ENCODE measurements around the gene SLC22A16. TPM values are rescaled to one million over a fixed set of nuclear protein-coding genes. Genes with fewer than 3 reads are reported as not detected.

SLC22A16 gene
- total and polyA plus RNA-seq, 2 donors (not counting 3 experiments of a cell fraction or from before 2014, with no cell fraction given): not detected

- Histone ChIP-seq H3K36me3 (ENCODE audit: control insufficient read depth in 2 of 2, extremely low read depth in 1 of 2, insufficient read depth in 2 of 2, low read length in 2 of 2) (no peaks in the 10 kb centered on the region), H3K9ac (replicated peaks; ENCODE audit: extremely low read depth, insufficient read depth, low read length) (no peak overlapping the region), H3K9me1 (replicated peaks; ENCODE audit: control insufficient read depth, extremely low read depth, insufficient read depth, low read length) (no peaks in the 10 kb centered on the region), H3K27ac (ENCODE audit: insufficient read depth, low read depth, low read length) (no peak overlapping the region), H2AFZ (ENCODE audit: low read depth, low read length) (no peak overlapping the region), H3K79me2 (ENCODE audit: control insufficient read depth, insufficient read depth, low read length) (no peaks in the 10 kb centered on the region), H3K4me2 (ENCODE audit: insufficient read depth, low read length) (no peak overlapping the region), H3K4me1 (ENCODE audit: control insufficient read depth, extremely low read depth, insufficient read depth, low read length) (peaks cover 15% of the 10 kb centered on the region), H4K20me1 (replicated peaks; ENCODE audit: control insufficient read depth, extremely low read depth, insufficient read depth, low read length) (no peaks in the 10 kb centered on the region), H3K4me3 (replicated peaks in 1 of 3; ENCODE audit: insufficient read depth in 1 of 3, low read depth in 1 of 3, low read length in 3 of 3) (no peak overlapping the region), H3K9me3 (replicated peaks; ENCODE audit: control insufficient read depth, insufficient read depth, low read length) (no peaks in the 10 kb centered on the region), H3K27me3 (ENCODE audit: control insufficient read depth in 2 of 2, insufficient read depth in 2 of 2, low read length in 2 of 2) (peaks cover under 1 to 5% of the 10 kb centered on the region in 2 experiments)
- dilution Hi-C loops (cut with MboI; ENCODE audit: extremely low pct_ligation_motif_present, low sequenced_read_pairs): no loop called here
- CTCF ChIA-PET: interaction anchor here (1.2 kb wide), 1 partner anchor 9 kb away, joined by 3 read pairs; no protein-coding TSS in a partner anchor
- no TSS peak for BruUV-seq (replicated peaks)
- TF ChIP-seq JUN (IDR thresholded peaks at IDR 0.05; ENCODE audit: borderline replicate concordance, insufficient read depth, insufficient read length, low read depth) (no peak), POLR2AphosphoS5 (IDR thresholded peaks at IDR 0.05; ENCODE audit: insufficient read depth, low read depth, low read length) (no peak), FOS (IDR thresholded peaks at IDR 0.05; ENCODE audit: borderline replicate concordance, insufficient read depth, low read length) (no peak), POLR2A (IDR thresholded peaks at IDR 0.05; ENCODE audit: low read depth, low read length) (no peak), EZH2 (IDR thresholded peaks at IDR 0.05; ENCODE audit: borderline replicate concordance, low read depth, low read length, severe bottlenecking) (no peak), MYC (IDR thresholded peaks at IDR 0.05; ENCODE audit: low read depth, low read length) (no peak), GATA2 (IDR thresholded peaks at IDR 0.05; ENCODE audit: insufficient read depth, insufficient read length, low read depth, low read length) (no peak)
- TF ChIP-seq, protein P1, sequence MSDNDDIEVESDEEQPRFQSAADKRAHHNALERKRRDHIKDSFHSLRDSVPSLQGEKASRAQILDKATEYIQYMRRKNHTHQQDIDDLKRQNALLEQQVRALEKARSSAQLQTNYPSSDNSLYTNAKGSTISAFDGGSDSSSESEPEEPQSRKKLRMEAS (IDR thresholded peaks at IDR 0.05; ENCODE audit: insufficient read depth, insufficient read length): no peak
- TF ChIP-seq, protein P2, sequence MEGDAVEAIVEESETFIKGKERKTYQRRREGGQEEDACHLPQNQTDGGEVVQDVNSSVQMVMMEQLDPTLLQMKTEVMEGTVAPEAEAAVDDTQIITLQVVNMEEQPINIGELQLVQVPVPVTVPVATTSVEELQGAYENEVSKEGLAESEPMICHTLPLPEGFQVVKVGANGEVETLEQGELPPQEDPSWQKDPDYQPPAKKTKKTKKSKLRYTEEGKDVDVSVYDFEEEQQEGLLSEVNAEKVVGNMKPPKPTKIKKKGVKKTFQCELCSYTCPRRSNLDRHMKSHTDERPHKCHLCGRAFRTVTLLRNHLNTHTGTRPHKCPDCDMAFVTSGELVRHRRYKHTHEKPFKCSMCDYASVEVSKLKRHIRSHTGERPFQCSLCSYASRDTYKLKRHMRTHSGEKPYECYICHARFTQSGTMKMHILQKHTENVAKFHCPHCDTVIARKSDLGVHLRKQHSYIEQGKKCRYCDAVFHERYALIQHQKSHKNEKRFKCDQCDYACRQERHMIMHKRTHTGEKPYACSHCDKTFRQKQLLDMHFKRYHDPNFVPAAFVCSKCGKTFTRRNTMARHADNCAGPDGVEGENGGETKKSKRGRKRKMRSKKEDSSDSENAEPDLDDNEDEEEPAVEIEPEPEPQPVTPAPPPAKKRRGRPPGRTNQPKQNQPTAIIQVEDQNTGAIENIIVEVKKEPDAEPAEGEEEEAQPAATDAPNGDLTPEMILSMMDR (IDR thresholded peaks at IDR 0.05; ENCODE audit: extremely low read depth in 1 of 2, insufficient read depth in 1 of 2, low read depth in 1 of 2, low read length in 2 of 2): no peak
- POLR2A ChIA-PET: no interaction called here
- intact Hi-C loops (cut with micrococcal nuclease): no loop called here
- no peak for DNase-seq (ENCODE audit: low read depth, low spot score)
- no peak for FAIRE-seq
Observed at GRCh38 chr6:110401585-110402176, 74.7 kb downstream of the SLC22A16 start.
